Stimulated activated CD8-positive, alpha-beta memory T cell treated with anti-CD3 and anti-CD28 coated beads, Interleukin-7, amount 100 ng/mL, for 4 hours (primary cell): ENCODE results near the gene LEMD2.

Source experiments
- DNase-seq, 2 donors: peaks; one replicate each; pipeline ENCODE4 v3.0.0-alpha.2; 2020; ENCODE audit warnings: low read depth in 2 of 2

Gene LEMD2

DNA sequence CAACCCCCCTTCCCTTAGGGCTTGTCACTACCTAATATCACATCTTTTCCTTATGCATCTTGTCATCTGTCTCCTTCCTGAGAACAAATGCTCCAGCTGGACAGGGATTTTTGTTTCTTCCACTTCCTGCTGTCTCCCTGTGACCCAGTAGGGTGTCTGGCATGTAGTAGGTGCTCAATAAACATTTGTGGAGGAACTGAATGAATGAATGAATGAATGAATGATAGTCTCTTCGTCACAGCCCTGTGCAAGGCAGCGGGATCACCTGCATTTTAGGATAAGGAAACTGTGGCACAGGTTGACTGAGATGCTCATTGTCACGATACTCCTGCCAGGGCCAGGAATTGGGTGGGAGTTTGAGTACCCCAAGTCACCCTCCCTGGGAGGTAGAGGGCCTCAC lies 14.2 kb downstream of the LEMD2 start:
- DNase-seq: no peak

DNA sequence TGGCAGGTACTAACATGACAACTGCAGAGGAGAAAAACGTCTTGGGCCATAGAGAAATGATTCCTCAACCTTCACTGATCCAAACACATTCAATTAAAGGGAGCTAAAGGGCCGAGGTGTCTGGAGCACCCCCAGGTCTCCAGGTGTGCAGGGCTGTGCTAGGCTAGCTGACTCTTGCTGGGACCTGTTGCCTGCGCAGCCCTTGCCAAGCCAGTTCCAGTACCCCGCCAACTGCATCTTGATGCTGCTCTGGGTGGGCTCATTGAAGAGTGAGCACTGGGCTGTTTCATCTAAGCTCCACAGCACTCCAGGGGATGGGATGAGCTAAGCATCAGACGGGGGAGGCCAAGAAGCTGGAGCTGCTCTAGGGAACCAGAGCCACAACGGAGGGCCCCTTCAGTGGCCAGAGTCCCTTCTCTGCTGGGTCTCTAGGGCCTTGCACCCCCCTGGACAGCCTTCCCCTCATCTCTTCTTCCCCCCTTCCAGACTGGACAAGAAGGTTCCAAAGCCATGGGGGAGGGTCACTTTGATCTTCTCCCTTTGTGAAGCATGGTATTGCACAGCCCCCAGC lies 15.9 kb downstream of the LEMD2 start:
- DNase-seq: no peak

DNA sequence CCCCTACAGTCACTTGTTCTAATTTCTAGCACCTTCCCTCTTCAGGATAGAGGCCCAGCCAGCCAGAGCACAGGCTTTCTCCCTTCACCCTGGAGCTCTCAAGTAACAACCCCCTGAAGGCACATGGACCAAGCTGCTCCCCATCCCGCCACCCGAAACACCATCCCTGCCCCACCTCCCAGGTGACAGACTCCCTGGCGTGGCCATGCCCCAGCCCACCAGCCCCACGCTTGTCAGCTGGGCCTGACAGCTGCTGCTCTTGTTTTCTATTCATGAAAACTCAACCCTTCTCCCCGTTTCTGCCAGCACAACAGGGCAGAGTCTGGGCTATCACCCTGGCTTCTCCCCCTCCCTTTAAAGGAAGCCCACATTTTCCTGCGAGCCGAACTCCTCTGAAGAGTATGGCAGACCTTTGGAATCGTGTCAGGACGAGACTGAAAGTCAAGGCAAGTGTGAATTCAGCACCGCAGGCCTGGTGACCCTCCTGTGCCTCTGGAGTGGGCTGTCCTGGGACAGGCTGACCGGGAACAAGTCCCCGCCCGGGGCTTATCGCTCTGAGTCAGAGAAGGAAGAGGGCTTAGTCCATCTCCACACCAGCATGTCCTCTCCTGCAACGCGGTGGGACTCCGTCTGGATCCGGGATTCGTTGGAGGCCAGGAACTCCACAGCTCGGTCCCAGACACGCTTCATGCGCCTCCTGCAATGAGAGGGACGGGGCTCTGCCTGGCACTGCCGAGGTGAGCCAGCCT lies 16.7 kb downstream of the LEMD2 start:
- no peak for DNase-seq

DNA sequence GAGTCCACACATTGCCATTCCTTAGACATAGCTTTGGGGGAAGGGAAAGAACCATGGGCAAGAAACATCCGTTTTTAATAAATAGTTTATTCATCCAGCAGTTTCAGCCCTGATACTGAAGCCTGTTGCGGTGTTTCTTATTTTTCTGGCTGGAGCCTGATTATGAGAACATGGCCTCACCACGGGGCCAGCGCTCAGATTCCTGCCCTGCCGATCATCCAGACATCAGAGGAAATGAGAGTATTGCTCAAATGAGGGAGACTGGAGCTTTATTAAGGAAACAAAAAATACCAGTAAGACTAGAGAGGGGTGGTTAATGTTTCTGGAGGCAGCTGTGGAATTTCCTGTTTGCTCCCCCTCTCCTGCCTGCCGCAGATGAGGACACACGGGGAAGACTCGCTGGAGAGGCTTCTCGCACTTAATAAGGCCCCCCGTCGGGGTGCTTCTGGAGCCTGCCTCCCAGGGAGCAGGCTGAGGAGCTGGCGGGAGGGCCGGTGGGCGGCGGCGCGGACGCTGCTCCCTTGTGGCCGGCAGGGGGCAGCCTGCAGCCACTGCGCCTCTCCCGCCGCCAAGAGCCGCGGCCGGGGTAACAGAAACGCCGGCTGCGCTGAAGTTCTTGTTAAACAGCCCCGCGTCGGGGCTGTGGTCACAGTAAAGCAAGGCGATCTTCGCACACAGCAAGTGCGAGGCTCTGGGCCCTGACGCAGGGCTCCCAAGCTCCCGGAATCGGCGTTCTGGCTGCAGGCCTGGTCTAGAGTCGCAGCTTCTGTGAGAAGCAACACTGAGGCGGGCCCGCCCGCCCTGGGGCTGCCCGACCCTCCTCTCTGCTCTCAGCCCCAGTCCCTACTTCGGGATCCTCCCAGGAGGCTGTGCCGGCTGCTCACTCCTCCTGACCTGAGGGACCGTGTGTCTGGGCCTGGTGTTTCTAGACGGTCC lies 17.5 kb downstream of the LEMD2 start:
- DNase-seq: peak; percentile 14 to 44

DNA sequence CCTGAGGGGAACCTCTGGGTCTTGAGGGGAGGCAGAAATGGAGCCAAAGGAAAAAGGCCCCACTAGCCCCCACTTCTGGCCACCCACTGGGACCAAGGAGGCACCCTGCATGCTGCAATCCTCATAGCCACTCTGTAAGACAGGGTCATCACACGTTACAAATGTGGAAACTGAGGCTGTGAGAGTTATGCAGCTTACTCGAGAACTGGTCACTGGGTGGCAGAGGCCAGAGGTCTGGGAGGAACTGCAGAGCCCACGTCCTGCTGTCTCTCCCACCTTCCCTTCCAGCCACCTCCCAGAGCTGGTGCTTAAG lies 18.1 kb downstream of the LEMD2 start:
- no peak for DNase-seq

DNA sequence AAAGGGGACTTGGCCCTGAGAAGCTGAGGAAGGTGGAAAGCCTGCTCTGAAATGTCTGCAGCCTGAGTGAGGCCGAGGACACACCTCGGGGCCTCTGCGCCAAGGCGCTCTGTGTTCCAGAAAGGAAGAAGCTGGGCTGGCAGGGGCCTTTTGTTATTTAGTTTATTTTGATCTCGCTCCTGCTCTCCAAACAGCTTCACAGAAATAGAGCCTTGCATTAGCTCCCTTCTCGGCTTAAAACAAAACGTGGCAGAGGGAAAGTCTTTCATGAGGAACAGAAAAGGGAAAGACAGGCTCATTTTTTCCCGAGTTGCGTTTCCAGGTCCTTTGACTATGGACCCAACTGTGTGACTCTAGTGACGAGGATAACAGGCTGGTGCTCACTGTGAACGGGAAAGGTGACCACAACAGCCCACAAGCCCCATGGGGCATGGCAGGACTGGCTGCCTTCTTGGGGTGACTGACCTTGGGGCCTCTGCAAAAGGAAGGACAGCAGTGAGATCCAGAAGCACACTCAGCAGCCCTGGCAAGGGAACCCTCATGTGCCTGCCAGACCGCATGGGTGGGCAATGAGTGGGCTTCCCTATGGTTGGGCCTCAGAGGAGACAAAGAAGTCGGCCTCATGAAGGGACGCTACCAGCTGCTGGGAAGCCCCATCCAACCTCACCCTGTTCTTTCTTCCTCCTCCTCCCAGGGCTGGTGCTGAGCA lies 18.7 kb downstream of the LEMD2 start:
- DNase-seq: no peak

DNA sequence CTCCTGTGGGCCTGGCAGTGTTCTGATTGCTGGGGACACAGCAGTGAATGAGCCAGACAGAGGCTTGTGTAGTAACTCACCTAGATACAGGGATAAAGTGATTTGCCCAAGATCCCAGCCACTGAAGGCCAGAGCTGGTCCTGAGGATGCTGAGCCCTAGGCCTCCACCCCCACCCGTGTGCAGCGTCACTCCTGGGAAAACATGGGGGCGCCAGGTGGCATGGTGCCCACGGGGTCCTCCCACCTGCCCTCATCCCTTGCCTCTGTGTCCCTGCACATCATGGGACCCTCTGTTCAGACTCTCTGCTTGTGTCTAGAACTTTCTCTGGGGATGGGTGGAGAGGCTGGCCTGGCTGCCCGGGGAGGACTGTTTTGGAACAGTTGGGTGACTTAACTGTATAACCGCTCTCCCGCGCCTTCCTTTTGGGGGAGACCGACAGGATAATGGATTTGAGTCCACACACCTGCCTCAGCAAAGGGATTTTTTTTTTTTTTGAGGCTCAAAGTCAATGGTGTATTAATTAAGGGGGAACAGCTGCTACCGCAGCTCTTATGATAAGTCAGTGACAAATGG lies 19.6 kb downstream of the LEMD2 start:
- DNase-seq: no peak

DNA sequence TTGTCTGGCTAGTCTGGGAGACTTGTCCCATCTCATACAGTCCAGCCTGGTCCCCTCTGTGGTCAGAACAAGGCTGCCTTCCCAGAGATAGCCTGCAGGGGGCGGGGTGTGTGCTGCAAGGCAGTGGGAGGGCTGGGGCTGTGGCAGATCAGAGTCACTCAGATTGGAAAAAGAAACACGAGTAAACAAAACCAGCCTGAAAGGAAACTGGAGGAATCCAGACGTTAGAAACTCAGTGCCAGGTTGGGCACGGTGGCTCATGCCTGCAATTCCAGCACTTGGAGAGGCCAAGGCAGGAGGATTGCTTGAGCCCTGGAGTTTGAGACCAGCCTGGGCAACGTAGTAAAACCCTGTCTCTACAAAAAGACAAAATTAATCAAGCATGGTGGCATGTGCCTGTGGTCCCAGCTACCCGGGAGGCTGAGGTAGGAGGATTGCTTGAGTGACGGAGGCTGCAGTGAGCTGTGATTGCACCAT lies 20.2 kb downstream of the LEMD2 start:
- DNase-seq: peak; percentile 39 to 44

DNA sequence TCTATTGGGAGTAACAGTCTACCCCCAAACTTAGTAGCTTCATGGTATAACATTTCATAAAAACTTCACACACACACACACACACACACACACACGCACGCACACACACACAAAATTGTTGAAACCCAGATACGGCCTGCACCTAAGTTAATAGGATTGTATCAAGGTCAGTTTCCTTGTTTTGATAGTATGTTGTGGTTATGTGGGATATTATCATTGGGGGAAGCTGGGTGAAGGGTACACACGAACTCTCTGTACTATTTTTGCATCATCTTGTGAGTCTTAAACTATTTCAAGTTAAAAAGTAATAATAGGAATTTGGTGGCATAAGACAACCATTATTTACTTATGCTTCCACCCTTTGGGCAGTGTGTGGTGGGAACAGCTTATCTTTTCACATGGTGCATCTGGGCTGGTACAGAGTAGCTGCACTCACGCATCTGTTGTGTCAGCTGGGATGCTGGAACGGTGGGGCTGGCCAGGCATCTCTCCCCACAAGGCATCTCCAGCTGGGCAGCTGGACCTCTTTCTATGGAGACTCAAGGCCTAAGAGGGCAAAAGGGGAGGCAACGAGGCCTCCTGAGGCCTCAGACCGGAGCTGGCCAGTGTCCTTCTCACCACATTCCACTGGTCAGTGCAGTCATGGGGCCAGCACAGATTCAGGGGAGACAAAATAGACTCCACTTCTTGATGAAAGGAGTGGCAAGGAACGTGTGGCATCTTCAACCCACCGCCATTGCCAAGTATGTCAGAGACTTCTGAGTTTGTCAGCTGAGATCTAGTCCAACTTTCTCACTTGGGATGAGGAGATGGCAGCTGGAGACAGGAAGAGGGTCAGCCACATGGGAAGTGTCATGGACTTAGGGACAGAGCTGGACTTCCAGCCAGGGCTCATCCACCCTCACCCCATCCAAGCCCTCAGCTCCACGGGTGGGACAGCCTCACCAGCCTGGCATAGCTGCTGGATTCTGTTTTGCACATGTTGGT lies 21.7 kb downstream of the LEMD2 start:
- DNase-seq: no peak

DNA sequence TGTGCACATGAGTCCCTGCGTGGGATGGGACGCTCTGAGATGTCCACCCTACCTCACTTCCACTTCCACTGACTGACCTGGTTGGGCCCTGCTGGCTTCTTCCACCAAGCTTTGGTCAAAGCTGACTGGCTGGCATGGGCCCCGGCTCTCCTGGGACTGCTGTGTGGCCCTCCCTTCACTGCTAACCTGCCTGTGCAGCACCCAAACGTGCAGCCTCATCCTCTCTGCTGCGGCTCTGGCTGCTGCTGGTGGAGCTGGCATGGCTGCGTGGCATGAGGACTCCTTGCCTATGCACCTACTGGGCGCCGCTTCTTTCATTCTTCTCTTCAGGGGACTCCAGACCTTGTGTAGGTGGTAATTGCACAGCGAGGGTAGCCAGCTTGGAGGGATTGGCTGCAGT lies 23.6 kb downstream of the LEMD2 start:
- no peak for DNase-seq

DNA sequence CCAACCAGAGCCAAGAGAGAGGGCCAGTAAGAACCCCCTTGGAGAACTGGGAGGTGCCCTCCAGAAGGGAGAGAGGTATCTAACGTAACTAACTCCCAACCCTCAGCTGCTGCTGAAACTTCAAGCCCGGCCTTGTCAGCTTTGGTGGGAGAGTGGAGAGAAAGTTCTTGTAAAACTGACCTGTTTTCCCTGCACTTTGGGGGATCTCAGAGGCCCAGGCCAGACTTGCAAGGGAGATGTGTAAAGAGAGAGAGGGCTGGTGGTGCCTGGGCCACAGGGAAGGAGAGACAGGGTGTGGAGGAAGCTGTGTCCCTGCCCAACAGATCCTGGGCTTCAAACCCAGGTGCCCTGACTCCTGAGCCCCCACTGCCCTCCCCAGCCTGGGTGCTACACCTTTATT lies 24.9 kb downstream of the LEMD2 start:
- no peak for DNase-seq

DNA sequence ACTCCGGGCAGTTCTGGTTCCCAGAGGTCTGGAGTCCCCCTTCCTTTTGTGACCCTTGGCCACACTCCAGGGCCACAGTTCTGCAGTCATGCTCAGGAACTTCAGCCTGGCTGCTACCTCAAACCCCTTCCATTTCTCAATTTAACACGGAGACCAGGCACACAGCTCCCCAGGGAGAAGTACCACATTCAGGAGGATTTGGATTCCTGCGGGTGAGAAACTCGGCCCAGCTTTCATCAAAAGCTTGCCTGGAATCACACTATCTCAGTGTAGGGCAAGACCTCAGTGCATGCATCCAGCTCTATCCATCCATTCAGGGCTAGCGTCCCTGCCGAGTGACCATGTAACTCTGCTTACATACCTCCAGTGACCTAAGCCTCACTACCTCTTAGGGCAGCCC lies 25.4 kb downstream of the LEMD2 start:
- DNase-seq: no peak

DNA sequence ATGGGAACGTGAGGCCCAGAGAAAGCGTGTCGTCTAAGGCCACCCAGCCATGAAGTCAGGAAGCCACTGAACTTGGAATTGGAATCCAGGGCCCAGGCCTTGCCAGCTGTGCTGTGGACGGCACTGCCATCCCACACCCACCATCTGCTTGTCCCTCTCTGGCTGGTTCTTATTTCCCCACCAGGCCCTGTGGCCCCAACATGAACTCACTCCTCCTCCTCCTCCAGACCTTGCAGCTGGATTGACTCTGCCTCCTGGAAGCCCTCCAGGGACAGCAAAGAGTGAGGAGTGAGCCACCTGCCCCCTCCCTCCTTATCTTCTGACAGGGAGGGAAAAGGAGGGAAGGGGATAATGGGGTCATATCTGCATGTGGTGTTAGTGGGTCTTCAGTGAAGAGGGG lies 26.2 kb downstream of the LEMD2 start:
- no peak for DNase-seq

DNA sequence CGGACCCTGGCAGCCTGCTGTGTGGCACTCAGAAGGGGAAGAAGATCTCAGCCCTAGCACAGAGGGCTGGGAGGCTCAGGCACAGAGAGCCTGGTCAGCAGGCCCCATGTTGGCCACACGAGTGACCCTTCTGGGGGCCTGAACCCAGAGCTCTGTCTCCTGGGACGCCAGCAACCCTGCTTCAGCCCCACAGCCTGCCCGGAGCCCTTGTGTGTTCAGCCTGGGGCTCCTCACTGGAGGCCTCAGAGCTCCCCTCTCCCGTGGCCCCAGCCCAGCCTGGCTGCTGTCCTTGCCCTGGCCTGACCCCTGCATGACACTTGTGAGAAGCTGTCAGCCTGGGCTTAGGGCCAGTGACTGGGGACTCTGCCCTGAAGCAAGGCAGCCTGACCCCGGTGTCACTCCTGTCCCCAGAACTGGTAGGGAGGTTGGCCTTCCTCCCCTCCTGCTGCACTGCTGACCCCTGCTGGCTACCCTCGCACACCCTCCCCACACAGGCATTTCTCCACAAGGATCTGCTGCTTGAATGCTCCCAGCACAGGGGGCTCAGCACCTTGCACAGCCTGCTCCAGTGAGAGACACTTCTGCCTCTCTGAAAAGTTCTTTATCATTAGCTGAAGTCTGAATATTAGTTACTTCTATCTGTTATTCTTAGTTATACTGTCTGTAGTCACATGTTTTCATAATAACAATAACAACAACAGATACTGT lies 26.9 kb downstream of the LEMD2 start:
- no peak for DNase-seq

DNA sequence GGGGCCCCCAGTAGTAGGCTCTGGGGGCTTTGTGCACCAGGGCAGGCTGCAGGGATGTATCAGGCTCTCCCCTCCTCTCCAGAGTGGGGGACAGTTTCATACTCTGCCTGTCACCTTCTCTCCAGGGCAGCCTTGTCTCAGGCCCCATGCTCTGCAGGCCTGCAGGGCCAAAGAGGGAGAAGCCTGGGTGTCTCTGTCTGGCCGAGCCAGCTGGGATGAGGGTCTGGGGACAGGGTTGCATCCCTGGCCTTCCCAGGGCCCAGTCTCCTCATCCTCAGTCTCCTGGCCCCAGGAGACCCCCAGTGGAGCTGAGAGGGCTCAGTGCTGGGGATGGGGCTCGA lies 27.4 kb downstream of the LEMD2 start:
- DNase-seq: no peak

DNA sequence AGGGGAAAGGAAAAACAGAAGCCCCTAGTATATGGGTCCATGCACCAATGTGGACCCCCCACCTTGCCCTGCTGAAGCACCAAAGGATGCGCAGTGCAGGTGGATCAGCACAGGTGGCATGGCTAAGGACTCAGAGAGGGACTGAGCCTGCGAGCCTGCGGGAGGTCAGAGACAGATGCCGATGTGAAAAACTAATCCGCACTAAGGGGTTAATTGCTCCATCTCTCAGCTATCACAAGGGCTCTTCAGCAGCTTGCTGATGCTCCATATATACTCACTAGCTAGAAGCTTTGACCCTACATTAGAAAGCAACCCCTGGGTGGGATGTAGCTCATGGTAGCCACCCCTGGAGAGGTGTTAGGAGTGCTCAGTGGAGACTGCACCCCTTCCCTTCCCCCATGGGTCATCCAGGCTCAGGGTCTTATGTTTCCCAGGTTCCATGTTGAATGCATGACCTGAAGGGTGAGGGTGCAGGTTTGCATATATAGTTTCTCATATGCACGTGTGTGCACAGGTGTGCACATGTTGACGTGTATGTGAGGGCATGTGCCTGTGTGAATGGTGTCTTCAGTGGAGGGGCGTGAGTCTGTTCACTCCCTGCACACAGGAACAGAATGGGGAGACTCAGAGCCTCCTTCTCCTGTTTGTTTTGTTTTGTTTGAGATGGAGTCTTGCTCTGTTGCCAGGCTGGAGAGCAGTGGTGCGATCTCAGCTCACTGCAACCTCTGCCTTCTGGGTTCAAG lies 28.9 kb downstream of the LEMD2 start:
- DNase-seq: no peak

DNA sequence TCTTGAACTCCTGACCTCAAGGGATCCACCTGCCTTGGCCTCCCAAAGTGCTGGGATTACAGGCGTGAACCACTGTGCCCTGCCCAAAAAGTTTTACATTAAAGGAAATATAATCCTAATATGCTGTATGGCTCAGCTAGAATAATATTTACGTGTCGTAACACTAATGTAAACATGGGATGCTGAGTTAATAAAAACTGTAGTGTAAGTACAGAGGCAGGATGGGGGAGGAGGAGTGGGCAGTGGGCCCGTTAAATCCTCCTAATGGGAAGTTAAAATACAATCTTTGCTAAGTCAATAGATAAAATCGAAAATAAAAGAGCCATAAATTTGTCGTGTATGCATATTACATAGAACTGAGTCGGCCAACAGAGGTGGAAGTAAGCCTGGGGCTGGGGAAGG lies 30.1 kb downstream of the LEMD2 start:
- no peak for DNase-seq

DNA sequence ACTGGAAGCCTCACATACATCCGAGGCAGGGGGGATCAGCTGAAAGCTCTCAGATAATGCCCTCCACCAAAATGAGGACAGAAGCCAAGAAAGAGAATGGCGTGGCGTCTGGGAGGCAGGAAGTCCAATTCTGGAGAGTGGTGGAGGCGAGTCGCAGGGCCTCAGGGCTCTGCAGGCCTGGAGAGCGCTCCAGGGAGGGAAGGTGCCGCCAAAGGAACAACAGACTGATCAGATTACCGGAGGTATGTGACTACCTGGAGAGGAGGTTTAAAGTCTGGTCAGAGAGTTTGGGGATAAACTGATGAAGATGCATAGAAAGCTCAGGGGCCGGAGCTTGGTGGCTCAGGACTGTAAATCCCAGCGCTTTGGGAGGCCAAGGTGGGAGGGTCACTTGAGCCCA lies 31.0 kb downstream of the LEMD2 start:
- DNase-seq: no peak

DNA sequence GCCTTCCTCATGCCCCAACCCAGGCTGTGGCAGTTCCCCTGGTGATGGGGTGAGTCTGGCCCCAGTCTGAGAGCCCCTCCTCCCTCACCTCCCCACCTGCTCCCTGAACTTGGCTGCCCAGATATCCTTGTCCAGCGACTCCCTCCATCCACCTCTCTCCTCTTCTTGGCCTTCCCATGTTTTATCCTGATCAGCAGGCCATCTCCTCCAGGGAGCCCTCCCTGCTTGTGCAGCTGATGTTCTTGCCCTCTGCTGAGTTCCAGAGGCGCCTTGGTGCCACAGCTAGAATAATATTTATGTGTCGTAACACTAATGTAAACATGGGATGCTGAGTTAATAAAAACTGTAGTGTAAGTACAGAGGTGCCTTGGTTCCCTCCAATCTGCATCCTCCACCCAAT lies 31.8 kb downstream of the LEMD2 start:
- DNase-seq: no peak
